GM19438 (cell line): ENCODE results near the gene MICAL2.

Experiments used
- ATAC-seq: cut with Tn5 transposase; IDR thresholded peaks from one replicate; pipeline ENCODE4 v1.9.1; 2021; ENCODE audit warnings: low read depth; ENCODE audit not compliant: unreplicated experiment

MICAL2 gene

GRCh38 chr11:12166299-12167060 lies 56.1 kb downstream of the MICAL2 start:
- no peak for ATAC-seq

DNA sequence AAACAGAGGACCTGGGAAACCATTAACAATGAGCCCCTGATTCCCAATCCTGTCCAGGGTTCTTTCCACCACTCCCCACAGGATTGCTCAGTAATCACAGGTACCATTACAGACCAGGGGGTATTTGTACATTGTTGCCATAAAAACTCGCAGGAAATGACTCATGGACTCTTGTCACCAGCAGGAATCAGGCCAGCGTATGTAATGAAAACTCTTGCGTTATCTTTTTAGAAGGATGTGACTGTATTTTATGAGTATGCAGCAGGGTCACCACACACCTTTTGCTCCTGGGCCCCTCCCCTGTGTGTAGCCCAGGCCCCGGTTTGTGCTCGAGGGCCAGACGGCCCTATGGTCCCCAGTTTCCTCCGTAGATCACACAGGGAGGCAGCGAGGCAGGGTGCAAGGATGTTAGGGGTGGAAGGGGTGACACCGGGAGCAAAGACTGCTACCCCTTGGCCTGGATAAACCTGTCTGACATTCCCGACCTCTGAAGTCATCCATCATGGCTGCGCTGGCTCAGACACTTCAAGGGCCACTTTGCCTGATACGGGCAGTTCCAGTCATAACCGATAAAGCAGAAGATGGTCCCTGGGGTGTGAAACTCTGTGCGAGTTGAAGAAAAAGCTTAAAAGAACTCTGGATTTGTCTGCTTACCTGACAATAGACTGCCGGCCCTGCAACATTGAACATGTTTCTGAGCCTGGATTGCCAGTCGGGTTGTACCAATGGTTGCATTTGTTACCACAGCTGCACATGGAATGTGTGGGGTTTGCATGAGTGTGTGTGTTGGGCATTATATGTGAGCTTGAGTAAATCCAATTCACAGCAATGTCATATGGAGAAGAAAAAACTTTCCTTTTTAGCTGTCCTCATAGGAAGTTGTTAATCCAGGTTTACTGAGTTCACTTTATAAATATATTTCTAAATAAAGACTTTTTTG lies 56.9 kb downstream of the MICAL2 start:
- no peak for ATAC-seq

DNA sequence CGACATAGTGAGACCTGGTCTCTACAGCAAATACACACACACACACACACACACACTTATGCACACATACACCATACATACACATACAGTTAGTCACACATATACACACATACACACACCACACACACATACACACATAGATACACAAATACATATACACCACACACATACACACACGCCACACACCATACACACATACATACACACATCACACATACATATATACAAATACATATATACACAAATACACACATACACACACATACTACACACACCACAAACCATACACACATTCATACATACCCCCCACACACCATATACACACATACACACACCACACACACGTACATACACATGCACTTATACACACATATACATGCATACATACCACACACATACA lies 57.7 kb downstream of the MICAL2 start:
- no peak for ATAC-seq

GRCh38 chr11:12169822-12170221 lies 59.4 kb downstream of the MICAL2 start:
- no peak for ATAC-seq

- no peak for ATAC-seq
These were observed 60.1 kb downstream of the MICAL2 start for GRCh38 chr11:12170501-12170900.

DNA sequence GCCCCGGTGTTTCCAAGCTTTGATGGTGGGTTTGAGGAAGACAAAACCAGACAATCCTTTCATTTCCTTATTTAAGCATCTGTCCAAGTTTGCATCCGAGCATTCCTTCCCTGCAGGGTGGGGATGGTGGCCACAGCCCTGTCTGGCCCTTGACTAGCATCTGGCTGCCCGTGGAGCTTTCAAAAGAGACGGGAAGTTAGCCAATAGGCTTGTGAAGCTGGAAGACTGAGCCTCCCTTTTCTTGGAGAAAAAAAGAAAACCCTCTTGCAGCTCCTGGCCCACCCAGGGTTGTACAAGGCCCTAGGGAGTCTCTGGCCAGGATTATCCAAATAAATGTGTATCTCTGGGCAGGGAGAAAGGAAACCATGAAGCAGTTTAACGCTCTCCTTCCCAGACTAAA lies 60.6 kb downstream of the MICAL2 start:
- no peak for ATAC-seq

- no peak for ATAC-seq
These were observed 61.5 kb downstream of the MICAL2 start for GRCh38 chr11:12171921-12172320.

- no peak for ATAC-seq
These were observed 62.2 kb downstream of the MICAL2 start for GRCh38 chr11:12172493-12173013.

- ATAC-seq = no peak
These were observed 62.7 kb downstream of the MICAL2 start for GRCh38 chr11:12173111-12173510.

DNA sequence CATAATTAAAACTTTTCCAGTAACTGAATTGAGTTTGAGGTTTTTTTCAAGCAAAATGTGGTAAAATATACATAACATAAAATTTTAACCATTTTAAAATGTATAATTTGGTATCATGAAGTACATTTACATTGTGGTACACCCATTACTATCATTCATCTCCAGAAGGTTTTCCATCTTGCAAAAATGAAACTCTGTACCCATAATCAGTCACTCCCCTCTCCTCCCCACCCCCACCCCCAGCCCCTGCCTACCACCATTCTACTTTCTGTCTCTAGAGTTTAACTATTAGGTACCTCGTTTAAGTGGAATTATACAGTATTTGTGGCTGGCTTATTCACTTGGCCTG lies 63.7 kb downstream of the MICAL2 start:
- ATAC-seq = peak; percentile 45

DNA sequence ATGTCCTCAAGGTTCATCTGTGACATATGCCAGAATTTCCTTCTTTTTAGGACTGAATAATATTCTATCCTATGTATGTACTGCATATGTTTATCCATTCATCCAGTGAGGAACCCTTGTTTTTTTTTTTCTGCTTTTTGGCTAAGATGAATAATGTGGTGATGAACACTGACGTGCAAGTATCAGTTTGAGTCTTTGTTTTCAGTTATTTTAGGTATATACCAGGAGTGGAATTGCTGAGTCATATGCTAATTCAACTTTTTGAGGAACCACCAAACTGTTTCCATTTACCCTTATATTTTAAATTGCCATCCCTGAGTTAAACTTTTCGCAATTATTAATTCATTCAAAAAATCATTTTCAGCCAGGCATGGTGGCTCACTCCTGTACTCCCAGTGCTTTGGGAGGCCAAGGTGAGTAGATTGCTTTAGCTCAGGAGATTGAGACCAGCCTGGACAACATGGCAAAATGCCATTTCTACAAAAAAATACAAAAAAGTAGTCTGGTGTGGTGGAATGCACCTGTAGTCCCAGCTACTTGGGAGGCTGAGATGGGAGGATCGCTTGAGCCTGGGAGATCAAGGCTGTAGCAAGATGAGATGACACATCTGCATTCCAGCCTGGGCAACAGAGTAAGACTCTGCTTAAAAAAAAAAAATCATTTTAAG lies 64.2 kb downstream of the MICAL2 start:
- ATAC-seq = peak; percentile 68

GRCh38 chr11:12175694-12176241 lies 65.4 kb downstream of the MICAL2 start:
- no peak for ATAC-seq

DNA sequence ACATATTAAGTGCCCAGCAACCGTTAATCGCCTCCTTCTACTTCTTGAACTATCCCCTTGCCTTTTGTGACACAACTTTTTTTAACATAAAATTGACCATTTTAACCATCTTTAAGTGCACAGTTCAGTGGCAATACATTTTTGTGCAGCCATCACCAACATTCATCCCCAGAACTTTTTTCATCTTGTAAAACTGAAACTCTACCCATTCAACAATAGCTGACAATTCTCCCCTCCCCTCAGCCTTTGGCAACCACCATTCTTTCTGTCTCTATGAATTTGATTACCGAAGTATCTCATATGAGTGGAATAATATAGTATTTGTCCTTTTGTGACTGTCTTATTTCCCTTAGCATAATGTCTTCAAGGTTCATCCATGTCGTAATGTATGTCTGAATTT lies 66.0 kb downstream of the MICAL2 start:
- no peak for ATAC-seq

GRCh38 chr11:12177739-12178338 lies 67.4 kb downstream of the MICAL2 start:
- no peak for ATAC-seq

DNA sequence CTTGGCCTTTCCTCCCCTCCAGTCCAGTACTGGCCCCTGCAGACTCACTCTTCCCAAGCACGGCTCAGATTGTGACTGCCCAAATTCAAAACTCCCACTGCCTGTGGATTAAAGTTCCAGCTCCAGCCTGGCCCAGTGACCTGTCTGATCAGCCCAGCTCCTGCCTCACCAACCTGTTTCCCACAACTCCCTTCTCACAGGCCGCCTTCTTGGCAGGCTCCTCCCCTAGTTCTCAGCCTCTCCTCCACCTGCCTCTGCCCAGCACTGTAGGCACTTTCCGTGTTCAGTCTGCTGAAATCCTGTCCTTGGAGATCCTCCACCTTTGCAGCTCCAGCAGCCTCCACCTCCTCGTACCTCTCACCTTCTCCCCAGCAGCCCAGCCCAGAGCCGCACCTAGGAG lies 68.6 kb downstream of the MICAL2 start:
- ATAC-seq = no peak

- ATAC-seq = no peak
These were observed 69.1 kb downstream of the MICAL2 start for GRCh38 chr11:12179531-12179930.

- ATAC-seq = no peak
These were observed 70.1 kb downstream of the MICAL2 start for GRCh38 chr11:12180257-12181205.

DNA sequence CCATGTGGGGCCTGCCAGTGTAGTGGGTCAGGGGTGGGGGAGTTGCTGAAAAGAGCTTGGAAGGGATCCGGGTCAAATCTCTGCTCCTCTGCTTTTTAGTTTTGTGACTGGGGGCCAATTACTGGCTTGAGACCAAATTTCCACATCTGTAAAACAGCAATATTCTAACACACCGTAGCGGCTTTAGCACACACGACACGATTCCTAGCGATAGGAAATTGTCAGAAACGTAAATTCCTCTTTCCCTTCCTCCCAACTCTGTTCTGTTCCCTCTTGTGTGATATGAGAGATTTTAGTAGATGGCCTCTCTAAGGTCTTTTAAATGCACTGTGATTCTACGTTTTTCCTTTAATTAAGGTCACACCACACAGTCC lies 71.9 kb downstream of the MICAL2 start:
- ATAC-seq = no peak
